Right kidney (tissue), 9 donors: Measurements from ENCODE around the gene HLA-A.

Experiments
- DNase-seq: peaks from one replicate; pipeline ENCODE4 v3.0.0-alpha.2; 2016
- long read RNA-seq, 8 donors: transcript quantifications; one replicate each; lab custom pipeline, GENCODE V29; 2026

The HLA-A gene
- long read RNA-seq, donor 1, transcript HLA-A-203 (8 exons, 1,611 nt), result major isoform, 98 of 115 reads
- long read RNA-seq, donor 1, partial matches to known transcripts, result 5 of 115 reads
- long read RNA-seq, donor 1, other reads (novel, unspliced or antisense), result 12 of 115 reads
- long read RNA-seq, donor 2, transcript HLA-A-203 (8 exons, 1,611 nt), result major isoform, 57 of 84 reads
- long read RNA-seq, donor 2, partial matches to known transcripts, result 19 of 84 reads
- long read RNA-seq, donor 2, other reads (novel, unspliced or antisense), result 8 of 84 reads
- long read RNA-seq, donor 3, transcript HLA-A-203 (8 exons, 1,611 nt), result major isoform, 50 of 90 reads
- long read RNA-seq, donor 3, partial matches to known transcripts, result 35 of 90 reads
- long read RNA-seq, donor 3, other reads (novel, unspliced or antisense), result 5 of 90 reads
- long read RNA-seq, donor 4, transcript HLA-A-203 (8 exons, 1,611 nt), result major isoform, 60 of 108 reads
- long read RNA-seq, donor 4, partial matches to known transcripts, result 32 of 108 reads
- long read RNA-seq, donor 4, other reads (novel, unspliced or antisense), result 16 of 108 reads
- long read RNA-seq, donor 5, transcript HLA-A-203 (8 exons, 1,611 nt), result major isoform, 62 of 82 reads
- long read RNA-seq, donor 5, partial matches to known transcripts, result 20 of 82 reads
- long read RNA-seq, donor 5, other reads (novel, unspliced or antisense), result 0 of 82 reads
- long read RNA-seq, donor 6, transcript HLA-A-203 (8 exons, 1,611 nt), result major isoform, 63 of 89 reads
- long read RNA-seq, donor 6, partial matches to known transcripts, result 26 of 89 reads
- long read RNA-seq, donor 6, other reads (novel, unspliced or antisense), result 0 of 89 reads
- long read RNA-seq, donor 7, transcript HLA-A-203 (8 exons, 1,611 nt), result major isoform, 31 of 181 reads
- long read RNA-seq, donor 7, partial matches to known transcripts, result 145 of 181 reads
- long read RNA-seq, donor 7, other reads (novel, unspliced or antisense), result 5 of 181 reads
- long read RNA-seq, donor 8, transcript HLA-A-203 (8 exons, 1,611 nt), result major isoform, 73 of 105 reads
- long read RNA-seq, donor 8, partial matches to known transcripts, result 22 of 105 reads
- long read RNA-seq, donor 8, other reads (novel, unspliced or antisense), result 9 of 105 reads

- DNase-seq, result peak; percentile 82
Measured at GRCh38 chr6:29942275-29943052, at the start of gene HLA-A. HLA-A (plus strand) TSS chr6:29942532; CDS start chr6:29942554, 22 bp downstream.

GRCh38 chr6:29892696-29893095 is 49.6 kb upstream of the HLA-A start:
- no peak for DNase-seq

GRCh38 chr6:29899281-29899680 is 43.1 kb upstream of the HLA-A start:
- DNase-seq, result no peak

- no peak for DNase-seq
Measured at GRCh38 chr6:29905286-29905685, 37.0 kb upstream of the HLA-A start.

- peak; percentile 18 for DNase-seq
Measured at GRCh38 chr6:29907637-29908340, 34.5 kb upstream of the HLA-A start.

GRCh38 chr6:29908341-29908662 is 34.0 kb upstream of the HLA-A start:
- DNase-seq, result no peak

GRCh38 chr6:29908710-29909109 is 33.6 kb upstream of the HLA-A start:
- no peak for DNase-seq

- no peak for DNase-seq
Measured at GRCh38 chr6:29909985-29910384, 32.3 kb upstream of the HLA-A start.

GRCh38 chr6:29912840-29913239 is 29.5 kb upstream of the HLA-A start:
- DNase-seq, result no peak

GRCh38 chr6:29916741-29917140 is 25.6 kb upstream of the HLA-A start:
- no peak for DNase-seq

- DNase-seq, result no peak
Measured at GRCh38 chr6:29917857-29918256, 24.5 kb upstream of the HLA-A start.

- DNase-seq, result no peak
Measured at GRCh38 chr6:29919506-29920445, 22.6 kb upstream of the HLA-A start.

GRCh38 chr6:29924287-29924686 is 18.0 kb upstream of the HLA-A start:
- no peak for DNase-seq

GRCh38 chr6:29924731-29925130 is 17.6 kb upstream of the HLA-A start:
- no peak for DNase-seq

GRCh38 chr6:29925321-29925720 is 17.0 kb upstream of the HLA-A start:
- no peak for DNase-seq

- peak; percentile 46 for DNase-seq
Measured at GRCh38 chr6:29925727-29926412, 16.5 kb upstream of the HLA-A start.

- DNase-seq, result peak; percentile 63
Measured at GRCh38 chr6:29926413-29927274, 15.7 kb upstream of the HLA-A start.

- DNase-seq, result peak; percentile 42
Measured at GRCh38 chr6:29927275-29927569, 15.1 kb upstream of the HLA-A start.

- DNase-seq, result no peak
Measured at GRCh38 chr6:29927841-29928388, 14.4 kb upstream of the HLA-A start.
